Activated CD8-positive, alpha-beta memory T cell treated with anti-CD3 and anti-CD28 coated beads for 48 hours (primary cell): ENCODE measurements around the gene NOS3.

Experiments used
- DNase-seq, 3 experiments: peaks; one replicate each; pipeline ENCODE4 v3.0.0-alpha.2; 2020; ENCODE audit warnings: low read depth in 2 of 3, low spot score in 2 of 3

Gene NOS3

DNA sequence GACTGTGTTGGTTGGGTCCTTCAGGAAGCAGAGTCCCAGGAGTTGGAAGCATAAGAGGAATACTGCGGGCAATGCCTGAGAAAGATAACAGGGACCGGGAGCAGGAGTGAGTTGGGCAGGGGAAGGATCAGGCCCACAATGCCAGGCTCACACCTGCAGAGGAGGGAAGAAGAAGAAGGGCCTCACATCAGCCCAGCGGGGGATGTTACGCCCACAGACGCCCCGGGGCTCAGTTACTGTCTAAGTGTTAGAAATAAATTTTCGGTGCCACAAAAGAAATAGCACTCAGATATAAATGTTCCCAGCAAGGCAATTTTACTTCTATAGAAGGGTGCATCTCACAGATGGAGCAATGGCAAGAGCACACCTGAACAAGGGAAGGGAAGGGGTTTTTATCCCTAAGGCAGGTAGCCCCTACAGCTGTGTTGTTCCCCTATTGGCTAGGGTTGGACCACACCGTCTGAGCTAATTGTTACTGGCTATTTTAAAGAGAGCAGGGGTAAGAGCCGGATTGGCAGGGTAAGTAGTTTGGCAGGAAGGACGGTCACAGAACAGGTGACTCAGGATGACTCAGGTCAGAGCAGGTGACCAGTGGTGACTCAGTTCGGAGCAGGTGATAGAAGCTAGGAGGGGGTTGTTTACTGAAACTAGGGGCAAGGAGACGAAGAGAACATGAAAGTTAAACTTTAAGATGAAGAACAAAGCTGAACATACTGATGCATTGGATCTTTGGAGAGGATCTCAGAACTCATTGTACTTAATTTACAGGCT is at the start of gene NOS3:
TSS of gene NOS3 (plus strand) at position 602 of the 771 bp plus-strand sequence. CDS start 2,787 bp downstream, outside the sequence.
- no peak for DNase-seq

DNA sequence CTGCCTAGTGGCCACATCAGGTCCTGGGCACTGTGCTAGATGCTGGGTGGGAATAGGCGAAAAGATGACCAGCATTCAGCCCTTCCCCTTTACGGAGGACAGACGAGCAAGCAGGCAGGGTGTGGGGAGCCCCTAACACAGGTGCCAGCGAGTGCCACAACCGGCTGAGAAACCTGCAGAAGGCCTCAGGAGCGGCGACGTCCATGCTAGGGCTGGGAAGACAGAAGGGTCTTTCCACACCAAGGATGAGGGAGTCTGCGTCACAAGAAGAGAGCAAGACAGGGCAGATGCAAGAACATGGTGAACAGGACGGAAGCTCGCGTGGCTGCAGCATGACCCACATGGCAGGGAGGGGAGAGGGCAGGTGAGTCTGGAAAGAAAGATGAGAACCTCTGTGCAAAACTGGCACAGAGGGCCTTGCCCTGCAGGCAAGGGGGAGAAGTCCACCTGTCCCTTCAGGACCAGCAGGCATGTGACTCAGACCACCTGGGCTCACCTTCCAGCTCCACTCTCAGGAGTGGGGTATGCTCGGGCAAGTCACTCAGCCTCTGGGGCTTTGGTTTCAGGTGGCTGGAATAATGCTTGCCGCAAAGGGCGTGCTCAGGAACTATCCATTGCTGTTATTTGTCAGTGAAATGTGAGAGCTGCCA is 49.3 kb upstream of the NOS3 start:
- DNase-seq = no peak

GRCh38 chr7:150942001-150942590 is 48.7 kb upstream of the NOS3 start:
- DNase-seq = no peak

- DNase-seq = no peak
Observed at GRCh38 chr7:150942591-150943452, 48.0 kb upstream of the NOS3 start.

- DNase-seq = no peak
Observed at GRCh38 chr7:150943453-150943814, 47.4 kb upstream of the NOS3 start.

DNA sequence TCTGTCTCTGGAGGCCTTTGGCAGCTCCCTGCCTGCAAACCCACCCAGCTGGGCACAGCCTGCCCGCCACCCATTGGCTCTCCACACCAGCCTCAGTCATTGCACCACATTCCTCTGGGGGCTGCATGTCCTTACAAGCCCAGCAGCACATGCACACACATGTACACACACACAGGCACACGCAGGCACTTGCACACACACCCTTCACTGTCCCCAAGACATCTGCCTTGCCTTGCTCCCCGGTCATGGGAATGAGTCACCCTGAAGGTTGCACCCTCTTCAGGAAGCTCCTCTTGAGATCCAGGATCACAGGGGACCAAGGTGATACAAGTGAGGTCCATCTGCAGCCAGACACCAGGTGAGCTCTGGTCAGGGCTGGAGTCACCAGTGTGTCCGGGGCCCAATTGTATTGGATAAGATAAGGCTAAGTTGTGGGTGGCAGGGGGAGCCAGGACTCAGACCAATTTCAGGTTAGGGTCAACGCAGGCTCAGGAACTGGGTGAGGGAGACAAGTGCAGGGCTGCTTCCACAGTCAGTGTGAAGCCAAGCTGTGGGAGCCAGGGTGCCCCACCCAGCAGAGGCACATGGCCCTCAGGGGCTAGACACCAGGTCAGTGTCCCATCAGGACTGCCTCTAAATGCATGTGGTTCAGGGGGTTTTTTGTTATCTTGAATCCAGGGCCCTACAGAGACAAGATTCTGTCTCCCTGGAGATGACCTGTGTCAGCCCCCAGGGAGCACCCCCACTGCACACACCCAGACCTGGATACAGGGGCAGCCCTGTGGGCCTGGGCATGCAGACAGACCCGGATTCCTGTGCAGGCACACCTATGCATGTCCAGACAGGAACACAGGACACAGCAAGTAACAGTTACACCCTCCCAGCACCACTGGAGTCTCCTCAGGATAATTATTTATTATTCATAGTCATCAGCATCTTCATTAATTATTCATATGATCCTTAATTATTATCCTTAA is 46.5 kb upstream of the NOS3 start:
- no peak for DNase-seq

GRCh38 chr7:150945171-150945852 is 45.5 kb upstream of the NOS3 start:
- no peak for DNase-seq

- no peak for DNase-seq
Observed at GRCh38 chr7:150945853-150946420, 44.9 kb upstream of the NOS3 start.

DNA sequence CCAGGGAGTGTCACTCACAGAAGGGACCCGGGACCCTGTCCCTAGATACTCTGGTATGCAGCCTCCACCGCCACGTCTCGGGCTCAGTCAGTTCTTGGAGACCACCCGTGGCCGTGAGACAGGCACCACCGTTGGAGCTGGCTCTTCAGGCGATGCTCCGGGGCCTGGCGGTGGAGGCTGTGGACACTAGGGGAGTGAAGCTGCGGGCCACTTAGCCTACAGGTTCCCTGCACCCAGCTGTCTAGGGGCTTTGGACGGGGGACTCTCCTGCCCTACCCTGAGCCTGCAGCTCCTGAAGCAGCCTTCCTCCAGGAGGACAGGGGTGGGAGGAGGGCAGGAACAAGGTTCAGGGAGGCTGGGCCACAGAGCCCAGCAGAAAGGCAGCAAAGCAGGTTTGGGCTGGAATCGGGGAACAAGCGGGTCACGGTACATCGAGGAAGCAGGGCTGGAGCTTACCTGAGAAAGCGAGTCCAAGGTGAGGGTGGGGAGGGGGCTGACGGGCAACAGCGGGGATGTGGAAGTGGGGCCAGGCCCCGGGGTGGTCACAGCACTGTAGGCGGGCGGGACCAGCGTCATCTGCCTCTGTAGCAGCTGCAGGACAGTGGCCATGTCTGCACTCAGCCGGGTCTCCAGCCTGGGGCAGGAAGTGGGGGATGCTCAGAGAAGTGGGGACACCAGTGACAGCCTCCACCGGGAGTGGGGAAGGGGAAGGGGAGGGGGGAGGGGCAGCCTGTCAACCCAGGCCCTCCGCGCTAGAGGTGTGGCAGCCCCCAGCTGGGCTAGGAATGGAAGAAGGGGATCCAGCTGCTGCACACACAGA is 44.2 kb upstream of the NOS3 start:
- DNase-seq = no peak

- DNase-seq = no peak
Observed at GRCh38 chr7:150947241-150947745, 43.5 kb upstream of the NOS3 start.

DNA sequence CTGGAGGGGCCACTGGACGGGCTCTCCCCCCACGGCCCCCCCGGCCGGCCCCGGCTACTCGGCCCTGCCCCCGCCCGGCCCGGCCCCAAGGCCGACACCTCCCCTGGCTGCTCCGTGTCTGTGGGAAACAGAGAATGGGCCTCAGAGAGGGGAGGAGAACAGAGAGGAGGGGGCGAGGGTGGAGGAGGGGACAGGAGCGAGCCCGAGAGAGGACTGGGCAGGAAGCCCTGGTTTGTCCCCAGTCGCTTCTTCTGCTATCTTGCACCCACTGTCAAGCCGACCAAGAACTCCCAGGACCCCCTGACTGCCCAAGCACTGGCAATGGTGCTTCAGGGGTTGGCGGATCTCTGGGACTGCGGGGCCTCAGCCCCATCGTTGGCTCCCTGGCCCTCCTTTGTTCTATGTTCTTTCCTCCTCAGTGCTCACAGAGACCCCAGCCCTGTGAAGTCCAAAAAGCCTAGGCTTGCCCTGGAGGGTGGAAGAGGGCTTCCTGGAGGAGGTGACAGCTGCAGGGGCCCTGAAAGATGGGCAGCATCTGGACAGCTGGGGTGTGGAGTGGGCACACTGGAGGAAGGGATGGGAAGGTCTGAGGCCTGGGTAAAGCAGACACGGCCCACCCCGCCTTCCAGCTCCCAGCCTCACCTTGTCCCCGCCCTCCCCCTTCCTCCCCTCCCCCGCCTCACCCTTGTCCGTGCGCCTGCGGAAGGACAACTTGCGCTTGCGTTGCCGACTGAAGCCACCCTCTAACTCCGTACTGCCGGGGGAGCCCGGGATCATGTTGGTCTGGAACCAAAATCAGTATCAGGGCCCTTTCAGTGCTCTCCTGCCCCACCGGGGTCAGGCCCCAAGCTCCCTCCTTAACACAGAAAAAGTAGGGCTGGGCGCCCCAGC is 42.8 kb upstream of the NOS3 start:
- no peak for DNase-seq

DNA sequence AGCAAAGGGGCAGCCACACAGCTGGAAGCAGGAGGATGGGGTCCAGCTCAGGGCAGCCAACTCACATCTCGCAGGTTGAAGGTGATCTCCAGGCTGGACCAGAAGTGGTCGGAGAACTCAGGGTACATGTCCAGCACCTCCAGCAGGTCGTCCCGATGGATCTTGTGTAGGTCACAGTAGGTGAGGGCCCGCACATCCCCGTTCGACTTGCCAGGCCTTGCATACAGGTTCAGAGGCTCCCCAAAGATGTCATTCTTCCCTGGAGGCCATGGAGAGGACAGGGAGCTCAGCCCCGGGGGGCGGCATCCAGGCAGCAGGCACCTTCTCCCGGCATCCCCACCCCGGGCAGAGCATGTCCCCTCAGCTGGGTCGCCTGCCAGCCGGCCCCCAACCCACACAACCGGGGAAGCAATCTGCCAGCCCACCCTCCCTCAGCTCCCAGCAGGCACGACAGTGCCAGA is 42.0 kb upstream of the NOS3 start:
- DNase-seq = no peak

GRCh38 chr7:150949564-150949963 is 41.3 kb upstream of the NOS3 start:
- no peak for DNase-seq

DNA sequence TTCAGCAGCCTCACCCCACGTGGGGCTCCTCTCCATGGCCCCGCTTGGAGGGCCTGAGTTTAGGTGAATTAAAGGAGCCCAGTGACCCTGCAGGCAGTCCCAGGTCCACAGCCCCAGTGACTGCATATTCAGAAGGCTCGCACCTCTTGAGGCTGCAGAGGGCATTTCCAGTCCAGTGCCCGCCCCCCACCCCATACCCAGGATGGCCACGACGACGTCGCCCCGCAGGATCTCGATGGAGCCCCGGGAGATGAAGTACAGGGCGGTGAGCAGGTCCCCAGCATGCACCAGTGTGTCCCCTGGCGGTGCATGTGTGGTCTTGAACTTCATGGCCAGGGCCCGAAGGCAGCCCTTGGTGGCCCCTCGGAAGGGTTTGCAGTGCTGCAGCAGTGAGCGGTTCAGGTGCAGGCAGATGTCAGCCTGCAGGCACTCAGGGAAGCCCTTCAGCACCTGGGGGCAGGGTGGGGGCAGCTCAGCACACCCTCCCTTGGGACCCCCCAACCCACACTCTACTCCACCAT is 40.8 kb upstream of the NOS3 start:
- DNase-seq = no peak

DNA sequence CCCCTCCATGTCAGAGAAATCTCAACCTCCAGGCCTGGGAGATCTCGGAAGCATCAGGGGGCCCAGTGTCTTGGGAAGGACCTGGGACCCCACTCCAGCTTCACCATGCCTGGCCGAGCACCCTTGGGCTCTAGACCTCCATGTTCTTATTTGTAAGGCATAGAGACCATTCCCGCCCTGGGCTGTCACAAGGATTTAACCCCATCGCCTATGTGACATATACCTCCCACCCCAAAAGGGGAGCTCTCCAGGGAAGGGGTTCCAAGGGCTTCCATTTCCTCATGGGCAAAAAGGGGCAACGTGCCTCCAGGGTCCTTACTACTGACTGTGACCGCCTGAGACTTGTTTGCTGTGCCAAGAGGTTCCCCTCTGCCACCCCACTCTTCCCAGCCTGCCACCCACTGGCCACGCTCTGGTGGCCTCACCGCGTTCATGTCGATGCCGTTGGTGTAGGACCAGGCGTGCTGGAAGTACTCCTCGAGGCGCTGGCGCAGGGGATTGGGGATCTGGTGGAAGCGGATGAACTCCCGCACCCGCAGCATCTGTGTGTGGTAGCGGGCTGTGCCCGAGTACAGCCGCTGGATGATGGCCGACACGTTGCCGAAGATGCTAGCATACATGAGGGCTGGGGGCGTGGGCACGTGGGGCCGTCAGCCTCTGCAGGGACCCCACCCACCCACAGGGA is 40.2 kb upstream of the NOS3 start:
- no peak for DNase-seq

GRCh38 chr7:150951181-150951520 is 39.7 kb upstream of the NOS3 start:
- DNase-seq = no peak

- no peak for DNase-seq
Observed at GRCh38 chr7:150951521-150951920, 39.3 kb upstream of the NOS3 start.
